PFSK-1 (cell line): ENCODE data around the gene EPS8L2.

Source experiments
- FOXP2 ChIP-seq: optimal IDR thresholded peaks from 2 replicates; pipeline ENCODE3; 2011; ENCODE audit warnings: borderline replicate concordance, control low read depth, inconsistent platforms; ENCODE audit not compliant: insufficient read depth; ENCODE audit errors: extremely low read length, extremely low read depth
- POLR2AphosphoS5 ChIP-seq: IDR thresholded peaks from 2 replicates; pipeline ENCODE4 v1.6.1; 2012; ENCODE audit warnings: low read depth, mild to moderate bottlenecking, control low read depth, low read length, moderate library complexity
- REST ChIP-seq, 2 experiments: IDR thresholded peaks; 2 replicates each; pipeline versions ENCODE4 v1.6.1 to v1.8.0; 2011 to 2012; ENCODE audit warnings: low read depth in 2 of 2, low read length in 2 of 2, control low read depth in 1 of 2, inconsistent platforms in 1 of 2, mild to moderate bottlenecking in 1 of 2, moderate library complexity in 1 of 2; ENCODE audit not compliant: insufficient read depth in 1 of 2
- SIN3A ChIP-seq: IDR thresholded peaks from 2 replicates; pipeline ENCODE4 v1.6.1; 2012; ENCODE audit warnings: mild to moderate bottlenecking, low read length, moderate library complexity, borderline replicate concordance; ENCODE audit not compliant: insufficient read depth

GRCh38 chr11:703506-703905 is 2.5 kb upstream of the EPS8L2 start:
- TF ChIP-seq SIN3A: no peak
- no peak for TF ChIP-seq FOXP2
- no peak for TF ChIP-seq POLR2AphosphoS5
- TF ChIP-seq REST (IDR thresholded peaks at IDR 0.05; ENCODE audit: insufficient read depth in 1 of 2, low read depth in 2 of 2, low read length in 2 of 2): no peak
